HFFc6 (cell line): ENCODE results near the gene ULK4. TPM values are rescaled to one million over a fixed set of nuclear protein-coding genes. Genes with fewer than 3 reads are reported as not detected.

Source experiments
- DNase-seq: peaks from one replicate; pipeline ENCODE4 v3.0.0-alpha.2; 2018
- H3K27ac Mint-ChIP-seq: 2 replicates; pipeline ENCODE4 v1.8.0; 2020; ENCODE audit warnings: mild to moderate bottlenecking, mixed read lengths
- H3K27me3 Mint-ChIP-seq: 2 replicates; pipeline ENCODE4 v1.8.0; 2021; ENCODE audit warnings: mild to moderate bottlenecking, moderate library complexity, mixed read lengths; ENCODE audit not compliant: insufficient read depth
- H3K36me3 Mint-ChIP-seq: 2 replicates; pipeline ENCODE4 v1.8.0; 2021; ENCODE audit warnings: low read depth, mixed read lengths
- H3K4me1 Mint-ChIP-seq: 2 replicates; pipeline ENCODE4 v1.8.0; 2020; ENCODE audit warnings: low read depth, mixed read lengths
- H3K4me3 Mint-ChIP-seq: 2 replicates; pipeline ENCODE4 v1.8.0; 2020; ENCODE audit warnings: mild to moderate bottlenecking, moderate library complexity, mixed read lengths
- H3K9me3 Mint-ChIP-seq: 2 replicates; pipeline ENCODE4 v1.8.0; 2020; ENCODE audit warnings: mild to moderate bottlenecking, mixed read lengths
- total RNA-seq, 6 experiments: library from RNA; stranded (reverse); fragmentation: NEBNext Ultra II Directional; extraction: Animal tissue kit (Norgen Biotek cat#: 25700); gene quantifications; 2 replicates in 1 of 6; 3 replicates in 5 of 6; pipeline ENCODE4 v1.2.3, GENCODE V29; 2021
- TF ChIP-seq, protein P1 (sequence below): fragments of 200-600 bp; sonication (generic); IDR thresholded peaks from 2 replicates; pipeline ENCODE4 v1.5.0; 2021; ENCODE audit warnings: antibody characterized with exemption, mild to moderate bottlenecking

Gene ULK4
- total RNA-seq, 6 experiments from 2014 or later: 6.0 to 8.6 (median 6.7) TPM

DNA sequence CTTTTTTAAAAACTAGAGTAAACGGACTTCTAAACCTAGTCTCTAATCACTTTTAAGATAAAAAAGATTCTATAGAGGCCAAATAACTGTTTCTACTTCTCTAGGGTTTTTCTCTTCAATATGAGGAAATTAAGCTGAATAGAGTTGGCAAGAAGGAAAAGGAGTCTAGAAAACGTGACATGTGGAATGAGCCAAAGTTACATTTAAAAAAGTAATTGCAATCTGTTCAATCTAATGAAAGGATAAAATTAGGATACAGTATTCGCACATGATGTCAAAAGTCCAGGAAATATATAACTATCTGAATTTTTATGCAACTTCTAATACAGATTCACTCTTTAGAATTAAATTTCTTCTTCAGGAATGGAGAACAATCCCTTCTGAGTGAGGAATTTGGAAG lies 300.1 kb downstream of the ULK4 start:
- no peak for DNase-seq
- Mint-ChIP-seq H3K27ac (no peak overlapping the region), H3K27me3 (no peaks in the 10 kb centered on the region; the same call in 1 of the 2 replicates), H3K9me3 (peaks cover 6% of the 10 kb centered on the region; the same call in 1 of the 2 replicates), H3K4me1 (peaks cover 9% of the 10 kb centered on the region), H3K36me3 (peaks cover 21% of the 10 kb centered on the region), H3K4me3 (no peak overlapping the region)
- TF ChIP-seq, protein P1, sequence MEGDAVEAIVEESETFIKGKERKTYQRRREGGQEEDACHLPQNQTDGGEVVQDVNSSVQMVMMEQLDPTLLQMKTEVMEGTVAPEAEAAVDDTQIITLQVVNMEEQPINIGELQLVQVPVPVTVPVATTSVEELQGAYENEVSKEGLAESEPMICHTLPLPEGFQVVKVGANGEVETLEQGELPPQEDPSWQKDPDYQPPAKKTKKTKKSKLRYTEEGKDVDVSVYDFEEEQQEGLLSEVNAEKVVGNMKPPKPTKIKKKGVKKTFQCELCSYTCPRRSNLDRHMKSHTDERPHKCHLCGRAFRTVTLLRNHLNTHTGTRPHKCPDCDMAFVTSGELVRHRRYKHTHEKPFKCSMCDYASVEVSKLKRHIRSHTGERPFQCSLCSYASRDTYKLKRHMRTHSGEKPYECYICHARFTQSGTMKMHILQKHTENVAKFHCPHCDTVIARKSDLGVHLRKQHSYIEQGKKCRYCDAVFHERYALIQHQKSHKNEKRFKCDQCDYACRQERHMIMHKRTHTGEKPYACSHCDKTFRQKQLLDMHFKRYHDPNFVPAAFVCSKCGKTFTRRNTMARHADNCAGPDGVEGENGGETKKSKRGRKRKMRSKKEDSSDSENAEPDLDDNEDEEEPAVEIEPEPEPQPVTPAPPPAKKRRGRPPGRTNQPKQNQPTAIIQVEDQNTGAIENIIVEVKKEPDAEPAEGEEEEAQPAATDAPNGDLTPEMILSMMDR: no peak

DNA sequence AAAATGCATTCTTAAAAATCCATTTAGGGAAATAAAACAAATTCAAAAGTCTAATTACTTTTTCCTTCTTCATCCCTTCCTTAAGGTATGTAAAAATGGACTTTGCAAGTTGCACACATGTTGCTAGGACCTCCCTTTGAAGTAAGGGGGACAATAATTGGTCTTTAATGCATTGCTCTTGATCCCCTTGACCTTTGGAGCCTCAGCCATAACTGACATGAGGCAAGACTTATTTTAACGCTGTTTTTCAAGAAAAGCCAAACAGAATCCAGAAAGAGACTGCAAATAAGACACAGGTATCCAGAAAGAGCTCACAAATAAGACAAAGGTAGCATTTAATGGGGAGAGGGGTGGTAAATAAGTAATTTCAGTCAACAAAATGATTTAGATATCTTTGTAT lies 301.4 kb downstream of the ULK4 start:
- Mint-ChIP-seq H3K4me1 (peaks cover 9% of the 10 kb centered on the region), H3K27me3 (no peaks in the 10 kb centered on the region; the same call in 1 of the 2 replicates), H3K9me3 (no peaks in the 10 kb centered on the region; the same call in 1 of the 2 replicates), H3K27ac (no peak overlapping the region), H3K4me3 (no peak overlapping the region), H3K36me3 (peaks cover 10% of the 10 kb centered on the region)
- no peak for DNase-seq
- TF ChIP-seq, protein P1: no peak

DNA sequence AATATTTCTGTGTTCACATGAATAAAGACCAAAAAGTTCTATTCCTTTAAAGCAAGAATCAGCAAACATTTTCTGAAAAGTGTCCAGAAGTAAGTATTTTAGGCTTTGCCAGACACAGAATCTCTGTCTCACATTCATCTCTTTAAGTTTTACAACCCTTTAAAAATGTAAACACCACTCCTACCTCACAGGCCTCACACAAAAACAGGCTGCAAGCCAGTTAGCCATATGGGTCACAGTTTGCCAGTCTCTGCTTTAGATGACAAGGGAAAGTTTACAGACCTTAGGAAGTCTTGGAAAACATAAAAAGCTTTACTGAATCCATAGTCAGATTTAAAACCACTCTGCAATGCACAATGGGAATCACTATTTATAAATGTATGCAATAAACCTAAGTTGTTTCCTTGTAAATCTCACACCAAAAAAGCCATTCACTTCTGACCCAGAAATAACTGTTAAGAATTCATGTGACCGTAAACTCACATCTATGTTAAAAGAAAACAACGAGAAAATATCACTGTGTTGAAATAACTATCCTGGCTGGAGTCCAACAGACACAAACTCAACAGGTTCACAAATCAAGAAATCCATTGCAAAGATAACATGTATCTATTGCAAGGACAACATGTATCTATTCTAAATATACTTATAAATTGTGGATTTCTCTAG lies 308.2 kb downstream of the ULK4 start:
- Mint-ChIP-seq H3K9me3 (peaks cover under 1% of the 10 kb centered on the region; the same call in 1 of the 2 replicates), H3K27me3 (no peaks in the 10 kb centered on the region; the same call in none of the 2 replicates), H3K36me3 (peaks cover under 1% of the 10 kb centered on the region), H3K4me1 (peaks cover 25% of the 10 kb centered on the region), H3K4me3 (peak overlapping the region; percentile 4; the same call in 1 of the 2 replicates), H3K27ac (no peak overlapping the region)
- TF ChIP-seq, protein P1: no peak
- DNase-seq: no peak

DNA sequence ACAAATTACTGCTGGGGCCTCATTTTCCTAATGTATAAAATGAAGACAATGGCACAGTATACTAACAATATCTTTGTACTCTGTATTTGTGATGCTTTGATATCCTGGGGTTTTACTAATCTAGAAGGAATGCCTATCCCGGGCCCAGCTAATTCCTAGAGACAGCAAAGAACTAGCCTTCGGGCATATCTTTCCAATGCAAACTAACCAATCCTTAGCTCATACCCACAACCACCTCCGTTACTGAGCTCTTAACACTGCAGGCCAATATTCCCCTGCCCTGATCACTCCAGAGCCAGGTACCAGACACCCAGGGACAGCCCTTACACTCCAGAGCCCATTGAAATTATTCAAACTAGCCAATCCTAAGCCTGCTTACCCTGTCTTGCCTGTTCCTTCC lies 309.0 kb downstream of the ULK4 start:
- peak; percentile 38 for DNase-seq
- Mint-ChIP-seq H3K27me3 (no peaks in the 10 kb centered on the region; the same call in none of the 2 replicates), H3K4me1 (peaks cover 25% of the 10 kb centered on the region), H3K4me3 (peak overlapping the region; percentile 4; the same call in 1 of the 2 replicates), H3K27ac (no peak overlapping the region), H3K36me3 (peaks cover 8% of the 10 kb centered on the region), H3K9me3 (peaks cover 8% of the 10 kb centered on the region)
- TF ChIP-seq, protein P1: no peak

DNA sequence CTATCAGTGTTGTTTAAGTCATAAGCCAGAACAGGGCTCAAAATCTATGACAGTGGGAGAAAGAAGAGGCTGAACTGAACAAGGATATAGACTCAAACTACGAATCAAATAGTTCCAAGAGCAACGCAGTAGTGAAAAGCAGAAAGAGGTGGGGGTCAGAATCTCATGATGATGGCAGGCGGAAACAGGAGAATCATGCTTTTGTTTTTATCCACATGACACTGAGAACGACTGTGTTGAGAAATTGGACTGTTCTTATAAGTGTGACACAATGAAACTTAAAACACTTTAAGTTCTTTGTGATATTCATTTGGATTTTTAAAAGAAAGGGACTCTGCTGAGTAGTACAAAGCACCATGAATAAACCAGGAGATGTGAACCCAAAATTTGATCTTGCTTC lies 309.4 kb downstream of the ULK4 start:
- Mint-ChIP-seq H3K4me3 (no peak overlapping the region), H3K4me1 (peaks cover 25% of the 10 kb centered on the region)

More for the DNA sequence above, 309.4 kb downstream of the ULK4 start:
- no peaks in the 10 kb centered on the region; the same call in none of the 2 replicates for H3K27me3 Mint-ChIP-seq
- TF ChIP-seq, protein P1: no peak
- H3K36me3 Mint-ChIP-seq: peaks cover 8% of the 10 kb centered on the region
- DNase-seq: no peak
- no peak overlapping the region for H3K27ac Mint-ChIP-seq
- peaks cover 9% of the 10 kb centered on the region for H3K9me3 Mint-ChIP-seq
